SW480 (cell line): ENCODE data around the gene ADAM19.

Experiments used
- DNase-seq: peaks from one replicate; pipeline ENCODE4 v3.0.0-alpha.2; 2016; ENCODE audit warnings: low spot score

ADAM19 gene

GRCh38 chr5:157562111-157562581 is 13.4 kb downstream of the ADAM19 start:
- DNase-seq = no peak

GRCh38 chr5:157561110-157561509 is 14.5 kb downstream of the ADAM19 start:
- no peak for DNase-seq

- DNase-seq = no peak
Observed at GRCh38 chr5:157559301-157559700, 16.3 kb downstream of the ADAM19 start.

GRCh38 chr5:157558681-157559080 is 16.9 kb downstream of the ADAM19 start:
- DNase-seq = no peak

GRCh38 chr5:157558041-157558595 is 17.5 kb downstream of the ADAM19 start:
- DNase-seq = peak; percentile 63

- DNase-seq = no peak
Observed at GRCh38 chr5:157556615-157557418, 18.8 kb downstream of the ADAM19 start.

GRCh38 chr5:157555037-157555640 is 20.4 kb downstream of the ADAM19 start:
- DNase-seq = no peak

GRCh38 chr5:157554179-157555036 is 21.2 kb downstream of the ADAM19 start:
- DNase-seq = no peak

GRCh38 chr5:157552650-157553049 is 22.9 kb downstream of the ADAM19 start:
- no peak for DNase-seq

GRCh38 chr5:157550663-157551062 is 24.9 kb downstream of the ADAM19 start:
- no peak for DNase-seq

GRCh38 chr5:157549954-157550549 is 25.5 kb downstream of the ADAM19 start:
- DNase-seq = no peak

- DNase-seq = peak; percentile 53
Observed at GRCh38 chr5:157549283-157549629, 26.3 kb downstream of the ADAM19 start.

GRCh38 chr5:157548513-157549282 is 26.9 kb downstream of the ADAM19 start:
- DNase-seq = peak; percentile 41

GRCh38 chr5:157547941-157548512 is 27.5 kb downstream of the ADAM19 start:
- DNase-seq = no peak

GRCh38 chr5:157546456-157547100 is 29.0 kb downstream of the ADAM19 start:
- no peak for DNase-seq

GRCh38 chr5:157545610-157546310 is 29.8 kb downstream of the ADAM19 start:
- no peak for DNase-seq

GRCh38 chr5:157544623-157544989 is 31.0 kb downstream of the ADAM19 start:
- no peak for DNase-seq

- DNase-seq = no peak
Observed at GRCh38 chr5:157543825-157544622, 31.6 kb downstream of the ADAM19 start.
